Sciatic nerve (tissue), 2 donors: ENCODE data around the gene ZNG1A. TPM values are rescaled to one million over a fixed set of nuclear protein-coding genes. Genes with fewer than 3 reads are reported as not detected.
"Not testable (repeated sequence)": the region's sequence is repeated elsewhere in the genome, so short reads cannot be mapped to it uniquely, and the experiment has no call there.

ENCODE experiments used
- ATAC-seq: fragments of 200-7000 bp; cut with Tn5 transposase; one replicate; pipeline ENCODE4 v1.9.1; 2020; ENCODE audit warnings: mild to moderate bottlenecking, moderate library complexity
- DNase-seq: peaks from one replicate; pipeline ENCODE4 v3.0.0-alpha.2; 2020; ENCODE audit warnings: low spot score
- intact Hi-C: fragments of 100-400 bp; cut with DNase I; formaldehyde crosslinking; loops from one replicate; pipeline ENCODE4 v1.14.2; 2022
- total RNA-seq: library from RNA; stranded (reverse); fragmentation: NEBNext Ultra II Directional; extraction: Animal tissue kit (Norgen Biotek cat#: 25700); gene quantifications from one replicate; pipeline ENCODE4 v1.2.1, GENCODE V29; 2021
- donor health status: DM: no; HTN: no; CAD: no.
- donor health status: DM: no; HTN: no; CAD: no.

ZNG1A gene
- total RNA-seq, 1 donor from 2014 or later, result 33.6 TPM

- ATAC-seq, intact Hi-C loops, DNase-seq: not testable (repeated sequence)
These were observed 69.9 kb downstream of the ZNG1A start for GRCh38 chr9:108742-109495.

GRCh38 chr9:105991-106390 lies 72.9 kb downstream of the ZNG1A start:
- DNase-seq, intact Hi-C loops, ATAC-seq: not testable (repeated sequence)

DNA sequence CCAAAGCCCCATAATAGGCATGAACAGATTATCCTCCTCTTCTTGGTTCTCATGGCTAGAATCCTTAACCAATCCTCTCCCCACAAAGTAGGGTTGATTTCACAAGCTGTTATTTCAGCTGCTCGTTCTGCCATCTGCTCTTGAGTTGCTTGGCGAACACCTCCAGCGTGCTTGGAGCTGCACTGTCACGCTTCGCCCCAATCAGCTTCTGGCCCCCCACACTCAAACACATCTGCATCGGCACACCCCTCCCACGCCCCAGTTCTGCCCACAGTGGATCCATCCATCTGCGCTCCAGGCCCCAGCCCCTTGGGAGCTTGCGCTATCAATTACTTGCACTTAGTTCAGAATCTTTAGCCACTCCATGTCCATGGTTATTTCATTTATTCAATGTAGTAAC lies 78.4 kb downstream of the ZNG1A start:
- intact Hi-C loops, DNase-seq: not testable (repeated sequence)
- peak; percentile 79 for ATAC-seq

DNA sequence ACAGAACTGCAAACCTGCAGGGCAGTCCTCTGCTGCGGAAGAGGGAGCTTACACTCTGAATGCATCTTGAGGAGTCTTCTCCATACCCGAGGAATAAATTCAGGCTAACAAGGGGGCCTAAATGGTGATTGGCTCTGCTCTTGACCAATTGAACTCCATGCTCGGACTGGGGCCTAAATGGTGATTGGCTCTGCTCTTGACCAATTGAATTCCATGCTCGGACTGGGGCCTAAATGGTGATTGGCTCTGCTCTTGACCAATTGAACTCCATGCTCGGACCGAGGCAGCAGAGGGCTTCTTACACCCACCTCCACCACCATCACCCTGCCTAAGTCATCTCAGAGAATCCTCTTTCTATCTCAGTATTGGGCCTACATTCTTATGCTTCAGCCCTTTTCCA lies 79.0 kb downstream of the ZNG1A start:
- intact Hi-C loops, ATAC-seq, DNase-seq: not testable (repeated sequence)

DNA sequence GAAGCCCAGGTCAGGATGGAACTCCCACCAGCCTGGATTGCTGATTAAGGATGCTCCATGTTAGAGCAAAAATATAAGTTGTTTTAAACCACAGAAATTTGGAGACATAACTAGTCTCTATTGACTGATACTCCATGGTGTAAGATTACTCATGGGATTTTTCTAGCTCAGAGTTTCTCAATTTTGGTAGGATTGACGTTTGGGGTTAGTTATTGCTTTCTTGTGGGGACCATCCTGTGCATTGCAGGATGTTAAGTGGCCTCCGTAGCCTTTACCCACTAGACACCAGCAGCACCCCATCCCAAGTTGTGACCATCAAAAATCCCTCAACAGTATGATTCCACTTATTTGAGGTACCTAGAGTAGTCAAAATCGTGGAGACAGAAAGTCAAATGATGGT lies 80.1 kb downstream of the ZNG1A start:
- ATAC-seq, intact Hi-C loops, DNase-seq: not testable (repeated sequence)

DNA sequence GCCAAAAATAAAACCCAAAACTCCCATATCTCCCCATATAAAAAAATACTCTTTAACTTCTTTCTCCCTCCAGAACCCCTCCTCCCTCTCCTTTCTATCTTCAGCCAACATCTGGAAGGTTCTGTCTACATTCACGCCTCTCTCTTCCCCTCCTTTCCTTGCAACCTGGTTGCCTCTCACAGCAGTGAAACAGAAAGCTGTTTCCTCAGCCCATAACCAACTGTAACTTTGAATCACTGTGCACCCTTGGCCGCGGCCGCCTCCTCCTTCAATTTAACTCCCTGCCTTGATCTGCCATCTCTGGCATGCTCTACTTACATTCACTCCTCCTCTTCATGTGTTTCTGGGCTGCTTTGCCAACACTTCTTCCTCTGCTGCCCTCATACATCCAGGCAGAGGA lies 83.9 kb downstream of the ZNG1A start:
- ATAC-seq, DNase-seq, intact Hi-C loops: not testable (repeated sequence)

DNA sequence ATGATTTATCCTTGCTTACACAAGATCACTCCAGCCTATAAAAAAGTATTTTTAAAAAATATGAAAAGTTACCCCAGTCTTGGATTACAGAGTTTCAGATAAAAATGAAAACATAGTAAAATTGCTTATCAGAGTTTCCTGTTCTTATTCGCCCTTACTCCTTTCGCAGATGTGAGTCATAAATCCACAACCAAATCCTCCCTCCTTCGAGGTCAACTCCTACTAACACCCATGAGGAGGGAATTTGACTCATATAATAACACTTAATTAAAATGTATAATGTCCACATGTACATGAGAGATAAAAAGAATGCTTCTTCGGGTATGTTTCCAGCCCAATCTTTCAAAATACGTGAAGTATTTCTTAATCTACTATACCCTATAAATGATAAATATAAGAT lies 84.5 kb downstream of the ZNG1A start:
- intact Hi-C loops, DNase-seq, ATAC-seq: not testable (repeated sequence)

- intact Hi-C loops, ATAC-seq, DNase-seq: not testable (repeated sequence)
These were observed 84.9 kb downstream of the ZNG1A start for GRCh38 chr9:93909-94308.

DNA sequence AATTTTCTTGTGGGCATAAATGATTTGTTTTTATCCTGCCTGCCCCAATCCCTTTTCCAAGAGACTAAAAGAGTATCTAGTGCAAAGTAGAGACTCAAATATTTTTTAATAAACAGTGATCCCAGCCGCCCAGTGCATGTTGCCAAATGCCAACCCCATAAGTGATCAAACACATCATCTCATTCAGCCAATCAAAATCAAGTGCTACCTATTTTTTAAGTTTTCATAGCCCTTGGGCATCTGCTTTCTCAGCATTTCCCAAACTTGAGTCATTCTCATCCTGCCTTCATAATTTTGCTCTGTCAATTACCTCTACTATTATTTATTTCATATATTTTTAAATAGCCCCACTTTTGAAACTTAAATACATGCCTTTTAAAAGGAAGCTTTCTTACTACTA lies 88.0 kb downstream of the ZNG1A start:
- DNase-seq, intact Hi-C loops, ATAC-seq: not testable (repeated sequence)

- DNase-seq, intact Hi-C loops: not testable (repeated sequence)
- ATAC-seq, result peak; percentile 82
These were observed 90.3 kb downstream of the ZNG1A start for GRCh38 chr9:88396-89037.

DNA sequence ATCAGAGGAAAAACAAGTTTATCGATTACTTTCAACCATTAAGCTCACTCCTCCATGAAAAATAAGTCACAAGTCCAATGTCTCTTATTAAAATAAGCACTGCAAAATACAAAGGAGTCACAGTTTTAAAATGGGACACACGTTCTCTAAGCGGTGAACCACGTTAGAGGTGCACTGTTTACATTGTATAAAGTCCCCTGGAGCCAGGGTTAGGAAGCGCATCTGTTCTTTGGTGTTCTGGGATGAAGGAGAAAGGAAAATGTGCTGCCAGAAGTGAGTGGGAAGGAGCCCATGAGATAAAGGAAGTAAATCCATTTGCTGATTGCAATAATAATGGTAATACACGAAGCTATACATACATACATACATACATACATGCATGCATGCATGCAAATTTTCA lies 91.0 kb downstream of the ZNG1A start:
- DNase-seq, ATAC-seq, intact Hi-C loops: not testable (repeated sequence)

DNA sequence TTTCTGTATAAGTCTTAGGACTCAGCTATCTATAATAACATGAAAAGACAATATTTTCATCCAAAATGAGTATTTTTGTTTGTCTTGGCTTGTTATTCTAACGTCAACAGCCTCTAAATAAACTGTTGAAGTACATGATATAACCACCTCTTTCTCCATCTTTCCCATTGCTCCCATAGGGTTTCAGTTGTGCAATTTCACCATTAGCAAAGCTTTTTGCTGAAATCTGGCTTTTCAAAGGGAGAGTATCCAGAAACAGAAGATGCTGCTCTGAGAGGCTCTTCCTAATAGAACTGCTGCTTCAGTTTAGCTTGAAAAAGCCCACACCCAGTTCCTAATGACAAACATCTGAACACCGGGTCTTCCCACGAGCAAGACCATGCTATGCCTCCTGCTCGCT lies 91.8 kb downstream of the ZNG1A start:
- intact Hi-C loops, DNase-seq: not testable (repeated sequence)
- ATAC-seq, result peak; percentile 94

GRCh38 chr9:86697-87096 lies 92.2 kb downstream of the ZNG1A start:
- DNase-seq, intact Hi-C loops, ATAC-seq: not testable (repeated sequence)

DNA sequence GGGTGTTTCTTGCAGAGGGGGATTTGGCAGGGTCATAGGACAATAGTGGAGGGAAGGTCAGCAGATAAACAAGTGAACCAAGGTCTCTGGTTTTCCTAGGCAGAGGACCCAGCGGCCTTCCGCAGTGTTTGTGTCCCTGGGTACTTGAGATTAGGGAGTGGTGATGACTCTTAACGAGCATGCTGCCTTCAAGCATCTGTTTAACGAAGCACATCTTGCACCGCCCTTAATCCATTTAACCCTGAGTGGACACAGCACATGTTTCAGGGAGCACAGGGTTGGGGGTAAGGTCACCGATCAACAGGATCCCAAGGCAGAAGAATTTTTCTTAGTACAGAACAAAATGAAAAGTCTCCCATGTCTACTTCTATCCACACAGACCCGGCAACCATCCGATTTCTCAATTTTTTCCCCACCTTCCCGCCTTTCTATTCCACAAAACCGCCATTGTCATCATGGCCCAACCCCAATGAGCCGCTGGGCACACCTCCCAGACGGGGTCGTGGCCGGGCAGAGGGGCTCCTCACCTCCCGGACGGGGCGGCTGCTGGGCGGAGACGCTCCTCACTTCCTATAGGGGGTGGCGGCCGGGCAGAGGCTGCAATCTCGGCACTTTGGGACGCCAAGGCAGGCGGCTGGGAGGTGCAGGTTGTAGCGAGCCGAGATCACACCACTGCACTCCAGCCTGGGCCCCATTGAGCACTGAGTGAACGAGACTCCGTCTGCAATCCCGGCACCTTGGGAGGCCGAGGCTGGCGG lies 95.7 kb downstream of the ZNG1A start:
- intact Hi-C loops, ATAC-seq, DNase-seq: not testable (repeated sequence)

- ATAC-seq, DNase-seq, intact Hi-C loops: not testable (repeated sequence)
These were observed 100.5 kb downstream of the ZNG1A start for GRCh38 chr9:78333-78732.

DNA sequence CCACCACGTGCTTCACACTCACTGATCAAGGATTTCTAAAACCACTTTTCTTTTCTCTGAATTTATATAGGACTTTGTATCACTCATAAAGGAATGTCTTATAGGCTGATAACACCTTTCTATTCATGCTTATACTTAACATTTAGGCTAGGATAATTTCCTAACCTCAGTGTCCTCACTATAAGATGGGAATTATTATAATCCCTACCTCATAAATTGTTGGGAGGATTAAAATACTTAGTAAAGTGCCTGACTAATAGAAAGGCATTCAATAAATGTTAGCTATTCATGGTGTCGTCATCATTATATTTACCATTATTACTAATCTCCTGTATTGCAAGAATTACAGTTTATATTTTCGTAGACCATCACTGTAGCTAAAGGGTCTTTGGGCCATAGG lies 102.5 kb downstream of the ZNG1A start:
- intact Hi-C loops, ATAC-seq, DNase-seq: not testable (repeated sequence)

DNA sequence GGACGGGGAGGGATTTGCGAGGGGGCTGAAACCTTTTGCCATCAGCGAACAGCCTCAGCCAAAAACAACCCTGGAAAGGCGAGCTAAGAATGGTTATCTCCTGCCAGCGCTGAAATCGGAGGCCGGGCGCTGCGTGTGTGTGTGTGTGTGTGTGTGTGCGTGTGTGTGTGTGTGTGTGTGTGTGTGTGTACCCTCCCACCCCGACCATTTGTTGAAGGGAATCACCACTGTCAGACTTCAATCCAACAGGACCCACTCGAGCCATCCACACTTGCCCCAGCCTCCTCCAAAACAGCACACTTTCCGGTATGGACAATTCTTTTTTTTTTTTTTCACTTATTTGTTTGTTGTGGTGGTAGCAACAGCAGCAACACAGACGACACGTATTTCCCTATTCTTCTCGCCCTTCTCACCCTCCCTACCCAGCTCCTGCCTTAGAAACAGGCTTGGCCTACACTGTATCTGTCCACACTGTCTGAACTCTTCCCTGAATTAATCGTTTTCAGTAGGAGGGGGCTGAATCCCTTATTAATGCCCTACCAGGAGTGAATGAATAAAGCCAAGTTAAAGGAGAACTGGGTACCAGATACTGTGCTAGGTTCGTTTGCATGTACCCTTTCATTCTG lies 104.8 kb downstream of the ZNG1A start:
- intact Hi-C loops, DNase-seq: not testable (repeated sequence)
- ATAC-seq, result peak; percentile 76

DNA sequence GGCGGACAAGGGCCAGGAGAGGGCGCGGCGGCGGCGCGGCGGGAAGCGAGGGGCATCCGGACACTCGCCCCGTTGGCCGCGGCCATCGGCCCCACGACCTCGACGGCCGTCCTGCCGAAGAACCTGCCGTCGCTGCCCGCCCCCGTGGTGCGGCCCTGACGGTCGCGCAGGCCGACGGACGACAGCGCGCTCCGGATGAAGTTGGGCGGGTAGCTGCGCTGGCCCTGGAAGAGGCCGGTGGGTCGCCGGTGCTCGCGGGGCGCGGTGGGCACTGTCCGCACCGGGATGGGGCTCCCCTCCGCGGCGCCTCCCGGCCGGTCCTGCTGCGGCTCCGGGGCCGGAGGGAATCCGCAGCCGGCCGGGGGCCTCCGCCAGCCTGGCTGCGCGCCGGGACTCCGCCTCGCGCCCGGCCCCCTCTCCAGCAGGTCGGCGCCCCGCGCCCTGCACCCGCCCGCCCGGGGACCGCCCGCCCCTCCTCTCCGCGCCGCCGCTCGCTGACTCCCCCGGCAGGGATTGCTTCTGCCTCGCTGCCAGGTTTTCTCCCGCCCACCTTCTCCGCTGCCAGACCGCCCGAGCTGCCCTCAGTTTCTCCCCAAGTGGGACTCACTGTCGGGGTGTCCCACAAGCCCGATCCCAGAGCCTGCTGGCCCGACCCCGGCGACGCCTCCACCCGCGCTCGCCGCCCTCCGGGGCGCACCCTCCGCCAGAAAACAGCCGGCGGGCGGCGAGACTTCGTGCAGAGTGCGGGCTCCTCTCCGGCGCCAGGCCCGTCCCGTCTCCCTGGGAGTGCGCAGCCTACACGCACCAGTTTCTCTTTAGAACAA lies 105.6 kb downstream of the ZNG1A start:
- ATAC-seq (peak; percentile 79), DNase-seq (peak; percentile 61)
- intact Hi-C loops, result not testable (repeated sequence)
